GM23248 (cell line): ENCODE measurements around the gene LHFPL2.

Source experiments
- EZH2 ChIP-seq: fragments of 200-600 bp; sonication (generic); IDR thresholded peaks from 2 replicates; pipeline ENCODE4 v1.6.1; 2018; ENCODE audit warnings: antibody characterized with exemption, mild to moderate bottlenecking; ENCODE audit not compliant: insufficient read depth, poor library complexity, severe bottlenecking
- EZH2phosphoT487 ChIP-seq: fragments of 200-600 bp; sonication (generic); IDR thresholded peaks from 2 replicates; pipeline ENCODE4 v1.6.1; 2018; ENCODE audit warnings: antibody characterized with exemption, moderate library complexity, mild to moderate bottlenecking, low read depth; ENCODE audit not compliant: insufficient read depth

DNA sequence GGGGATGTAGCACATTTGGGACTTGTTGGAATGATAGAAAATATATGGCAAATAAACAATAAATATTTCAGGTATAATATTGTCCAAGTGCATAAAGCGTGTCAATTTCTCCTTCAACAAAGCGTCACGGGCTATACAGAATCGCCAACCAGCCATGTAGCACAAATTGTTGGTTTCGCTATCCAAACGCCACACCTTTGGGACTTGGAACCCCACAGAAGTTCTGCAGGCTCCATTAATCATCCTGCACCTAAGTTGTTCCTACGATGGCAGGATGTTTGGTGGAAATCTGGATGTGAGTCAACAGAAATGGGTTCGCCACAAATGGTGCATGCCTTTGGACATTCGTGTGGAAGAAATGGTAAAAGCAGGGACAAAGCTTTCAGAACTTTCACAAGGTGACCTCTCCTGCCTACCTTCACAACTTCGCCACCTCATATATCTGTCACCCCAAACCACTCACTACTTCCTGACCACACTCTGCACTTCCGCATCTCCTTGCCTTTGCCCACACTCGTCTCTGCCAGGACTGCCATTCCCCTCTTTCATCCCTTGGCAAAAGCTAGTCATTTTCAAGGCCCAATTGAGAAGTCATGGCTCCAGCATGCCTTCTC lies 95.7 kb downstream of the LHFPL2 start:
- no peak for TF ChIP-seq EZH2phosphoT487
- TF ChIP-seq EZH2, result no peak
